ENCODE measurements around the gene ORC2.
"Not testable (repeated sequence)": the region's sequence is repeated elsewhere in the genome, so short reads cannot be mapped to it uniquely, and the experiment has no call there.

The ORC2 gene

GRCh38 chr2:200930947-200931626, 32.4 kb downstream of the ORC2 start:
- DNase-seq (ENCODE audit: low read depth) = no peak

- no peak for DNase-seq (ENCODE audit: low read depth)
Measured at GRCh38 chr2:200929334-200930249, 33.9 kb downstream of the ORC2 start.

GRCh38 chr2:200922439-200922838, 41.0 kb downstream of the ORC2 start:
- DNase-seq (ENCODE audit: low read depth) = no peak

- DNase-seq (ENCODE audit: low read depth) = no peak
Measured at GRCh38 chr2:200913654-200914053, 49.8 kb downstream of the ORC2 start.

- no peak for DNase-seq (ENCODE audit: low read depth)
Measured at GRCh38 chr2:200909958-200910357, 53.5 kb downstream of the ORC2 start.

- peak; percentile 13 for DNase-seq (ENCODE audit: low read depth)
Measured at GRCh38 chr2:200905618-200906296, 57.7 kb downstream of the ORC2 start.

GRCh38 chr2:200901459-200902072, 61.9 kb downstream of the ORC2 start:
- DNase-seq (ENCODE audit: low read depth) = peak; percentile 49

DNA sequence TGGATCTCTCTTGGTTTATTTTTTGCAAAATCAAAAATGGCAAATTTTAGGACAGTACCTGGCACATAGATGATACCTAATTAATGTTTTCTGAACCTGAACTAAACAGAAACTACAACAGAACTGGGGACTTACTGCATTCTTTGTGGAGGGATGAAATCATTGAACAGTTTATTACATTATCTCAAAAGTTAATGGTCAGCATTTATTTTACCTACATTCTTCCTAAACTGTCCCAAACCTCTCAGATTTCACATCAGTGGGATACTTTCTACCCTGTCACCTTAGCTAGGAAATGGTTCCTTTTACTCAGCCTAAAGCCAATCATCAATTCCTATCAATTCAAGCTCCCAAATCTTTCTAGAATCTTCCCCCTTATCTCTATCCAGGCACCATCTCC, 64.0 kb downstream of the ORC2 start:
- DNase-seq (ENCODE audit: low read depth) = no peak

DNA sequence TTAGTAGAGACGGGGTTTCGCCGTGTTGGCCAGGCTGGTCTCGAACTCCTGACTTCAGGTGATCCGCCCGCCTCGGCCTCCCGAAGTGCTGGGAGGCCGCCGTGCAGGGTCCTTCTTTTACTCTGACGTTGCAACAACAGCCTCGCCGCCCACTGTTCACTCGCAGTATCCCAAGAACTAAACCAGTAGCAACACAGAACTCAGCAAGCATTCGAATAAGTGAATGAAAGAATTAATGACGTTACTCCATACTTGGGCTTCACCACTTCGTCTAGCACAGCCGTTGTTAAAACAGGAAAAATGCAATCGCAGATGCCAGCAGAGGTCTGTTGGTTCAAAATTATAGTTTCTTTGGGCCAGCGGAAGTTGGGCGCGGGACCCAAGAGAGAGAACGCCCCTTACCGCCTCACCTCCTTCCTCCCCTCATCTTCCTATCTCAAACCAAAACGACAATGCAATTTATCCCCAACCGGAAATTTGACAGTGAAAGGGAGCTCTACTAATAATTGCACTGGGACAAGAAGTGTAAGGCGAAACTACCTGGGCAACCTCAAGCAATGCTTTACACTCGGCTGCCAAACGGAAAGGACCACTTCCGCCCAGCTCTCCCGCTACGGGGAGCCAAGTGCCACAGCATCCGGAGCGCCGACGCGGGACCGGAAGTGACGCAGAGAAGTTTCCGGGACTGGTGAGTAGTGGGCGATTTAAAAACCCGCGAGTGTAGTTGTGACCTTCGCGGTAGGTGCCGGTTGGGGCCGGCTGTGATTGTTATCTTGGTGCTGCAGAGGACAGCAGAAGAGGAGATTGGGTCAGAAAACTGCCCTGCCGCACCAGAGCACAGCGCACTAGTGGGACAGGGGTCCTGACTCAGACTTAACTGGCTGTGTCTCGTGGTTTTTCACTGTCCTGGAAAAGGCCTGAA, 74.5 kb downstream of the ORC2 start, which contains the start of the genes NIF3L1 and PPIL3:
Gene NIF3L1 (plus strand): TSS at position 668 of the 922 bp plus-strand sequence. CDS start 2,573 bp downstream, outside the sequence.
Gene PPIL3 (minus strand): TSS at position 374 of the 922 bp plus-strand sequence. CDS start 1,462 bp downstream, outside the sequence.
- DNase-seq (ENCODE audit: low read depth) = peak; percentile 97

DNA sequence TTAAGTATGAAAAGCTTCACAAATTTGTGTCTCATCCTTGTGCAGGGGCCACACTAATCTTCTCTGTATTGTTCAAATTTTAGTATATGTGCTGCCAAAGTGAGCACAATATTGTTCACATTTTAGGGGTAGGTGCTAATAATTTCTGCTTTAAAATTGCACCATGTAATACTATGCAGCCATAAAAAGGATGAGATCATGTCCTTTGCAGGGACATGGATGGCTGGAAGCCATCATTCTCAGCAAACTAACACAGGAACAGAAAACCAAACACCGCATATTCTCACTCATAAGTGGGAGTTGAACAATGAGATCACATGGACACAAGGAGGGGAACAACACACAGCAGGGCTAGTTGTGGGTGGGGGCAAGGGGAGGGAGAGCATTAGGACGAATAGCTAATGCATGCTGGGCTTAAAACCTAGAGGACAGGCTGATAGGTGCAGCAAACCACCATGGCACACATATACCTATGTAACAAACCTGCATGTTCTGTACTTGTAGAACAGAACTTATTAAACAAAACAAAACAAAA, 81.7 kb downstream of the ORC2 start:
- DNase-seq (ENCODE audit: low read depth) = not testable (repeated sequence)

- no peak for DNase-seq (ENCODE audit: low read depth)
Measured at GRCh38 chr2:200878289-200878880, 85.1 kb downstream of the ORC2 start.

DNA sequence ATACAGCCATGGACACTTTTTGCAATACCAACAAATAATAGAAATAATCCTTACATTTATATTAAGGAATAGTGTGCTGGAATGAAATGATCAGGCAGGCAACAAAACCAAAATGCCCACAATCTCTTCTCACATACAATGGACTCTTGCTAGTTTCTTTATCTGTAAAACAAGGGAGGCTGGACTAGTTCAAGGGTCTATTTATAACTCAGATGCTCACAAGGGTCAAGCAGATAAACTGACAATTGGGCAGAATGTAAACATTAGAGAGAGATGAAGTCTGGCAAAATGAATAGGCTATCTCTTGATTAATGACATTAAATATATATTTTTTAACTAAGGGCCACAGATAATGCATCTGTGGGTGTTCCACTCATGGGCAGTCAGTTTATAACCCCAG, 86.0 kb downstream of the ORC2 start:
- DNase-seq (ENCODE audit: low read depth) = no peak

DNA sequence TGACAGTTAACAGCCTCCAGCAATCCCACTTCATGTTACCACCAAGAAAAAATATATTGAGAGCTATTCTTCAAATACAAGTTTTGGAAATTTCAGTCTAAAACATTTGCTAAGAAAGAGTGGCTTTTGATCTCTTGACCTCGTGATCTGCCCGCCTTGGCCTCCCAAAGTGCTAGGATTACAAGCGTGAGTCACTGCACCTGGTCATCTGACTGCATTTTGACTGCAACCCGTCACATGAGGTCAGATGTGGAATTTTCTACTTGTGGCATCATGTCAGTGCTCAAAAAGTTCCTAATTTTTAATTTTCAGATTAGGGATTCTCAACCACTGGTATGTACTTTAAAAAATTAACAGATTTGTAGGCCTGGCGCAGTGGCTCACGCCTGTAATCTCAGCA, 89.9 kb downstream of the ORC2 start:
- no peak for DNase-seq (ENCODE audit: low read depth)

- DNase-seq (ENCODE audit: low read depth) = no peak
Measured at GRCh38 chr2:200871151-200871550, 92.3 kb downstream of the ORC2 start.

DNA sequence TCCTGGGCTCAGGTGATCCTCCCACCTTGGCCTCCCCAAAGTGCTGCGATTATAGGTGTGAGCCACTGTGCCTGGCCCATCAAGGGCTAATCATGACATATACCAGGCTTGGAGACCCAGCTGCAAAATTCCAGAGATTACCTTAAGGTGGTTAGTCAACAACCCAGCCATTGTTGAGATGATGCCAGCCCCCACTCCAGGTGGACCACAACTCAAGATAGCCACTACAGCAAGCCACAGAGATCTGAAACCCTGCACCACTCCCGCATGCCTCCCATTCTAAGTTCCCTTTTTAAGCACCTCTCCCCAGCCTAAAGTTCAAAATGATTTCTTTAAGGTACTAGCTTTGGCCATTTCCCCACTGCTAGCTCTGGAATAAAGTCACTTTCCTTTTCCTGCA, 94.4 kb downstream of the ORC2 start:
- no peak for DNase-seq (ENCODE audit: low read depth)

- DNase-seq (ENCODE audit: low read depth) = peak; percentile 95
Measured at GRCh38 chr2:200864176-200865034, 99.1 kb downstream of the ORC2 start, which contains the start of gene CLK1. TSS of gene CLK1 (minus strand) at chr2:200864658. CDS start at chr2:200861862, 2,796 bp downstream.

- DNase-seq (ENCODE audit: low read depth) = no peak
Measured at GRCh38 chr2:200863782-200864175, 99.7 kb downstream of the ORC2 start.

DNA sequence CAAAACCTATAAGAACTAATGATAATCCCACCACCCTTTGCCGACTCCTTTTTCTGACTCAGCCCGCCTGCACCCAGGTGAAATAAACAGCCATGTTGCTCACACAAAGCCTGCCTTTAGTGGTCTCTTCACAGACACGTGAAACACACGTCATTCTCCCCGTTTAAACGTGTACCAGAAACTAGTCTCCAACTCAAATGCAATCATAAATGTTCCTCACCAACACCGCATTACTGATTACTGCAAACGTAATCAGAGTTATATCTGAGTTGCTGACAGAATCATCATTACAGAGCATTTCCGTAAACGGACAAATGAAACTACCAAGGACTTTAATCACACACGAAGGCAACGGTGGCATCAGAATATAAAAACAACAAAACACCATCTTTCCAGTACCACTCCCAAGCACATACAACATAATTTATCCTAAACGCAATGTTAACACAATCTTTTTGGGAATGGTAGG, 100.9 kb downstream of the ORC2 start:
- DNase-seq (ENCODE audit: low read depth) = peak; percentile 40

DNA sequence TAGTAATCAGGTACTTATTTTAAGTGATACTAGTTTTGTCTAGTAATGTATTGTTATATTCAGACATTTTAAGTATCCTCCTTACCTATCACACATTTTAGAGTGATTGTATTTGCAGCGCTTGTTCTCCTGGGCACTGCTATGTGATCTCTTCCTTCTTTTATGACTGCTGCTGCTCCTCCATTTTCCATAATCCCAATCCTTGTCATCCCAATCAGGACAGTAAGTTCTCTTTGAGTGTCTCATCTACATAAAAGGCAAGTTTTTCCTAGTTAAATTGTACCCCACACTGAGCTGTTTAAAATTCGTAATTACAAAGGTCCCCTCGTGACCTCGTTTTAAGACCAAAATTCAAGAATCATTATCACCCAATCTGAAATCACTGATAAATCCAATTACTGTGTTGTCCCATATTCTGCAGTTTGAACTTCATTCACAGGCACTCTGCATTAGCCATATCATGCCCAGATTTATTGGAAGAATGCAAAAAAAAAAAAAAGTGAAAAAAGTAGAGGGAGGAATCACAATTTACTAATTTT, 101.8 kb downstream of the ORC2 start:
- DNase-seq (ENCODE audit: low read depth) = no peak
